HCT116 (cell line): ENCODE results near the gene PFKFB2.

ENCODE experiments used
- CTCF ChIP-seq, 3 experiments: fragments of 200-600 bp in 1 of 3; sonication (generic) in 1 of 3; IDR thresholded peaks in 2 of 3; conservative IDR thresholded peaks in 1 of 3; 2 replicates each; pipeline ENCODE4 v1.5.1; 2012 to 2017; ENCODE audit warnings: low read depth in 2 of 3, low read length in 2 of 3, antibody characterized with exemption in 1 of 3, borderline replicate concordance in 1 of 3, control low read depth in 1 of 3, mild to moderate bottlenecking in 1 of 3, mixed read lengths in 1 of 3, mixed run types in 1 of 3, moderate library complexity in 1 of 3; ENCODE audit not compliant: insufficient read depth in 1 of 3
- EZH2 ChIP-seq: fragments of 200-600 bp; sonication (generic); IDR thresholded peaks from 2 replicates; pipeline ENCODE4 v1.6.1; 2017; ENCODE audit warnings: antibody characterized with exemption, mixed run types
- FOSL1 ChIP-seq: IDR thresholded peaks from 2 replicates; pipeline ENCODE4 v1.6.1; 2012; ENCODE audit warnings: low read depth
- JUND ChIP-seq: IDR thresholded peaks from 2 replicates; pipeline ENCODE4 v1.6.1; 2012
- MAX ChIP-seq: IDR thresholded peaks from 2 replicates; pipeline ENCODE4 v1.6.1; 2012
- POLR2A ChIP-seq: IDR thresholded peaks from 2 replicates; pipeline ENCODE4 v1.7.0; 2011; ENCODE audit warnings: borderline replicate concordance; ENCODE audit not compliant: insufficient read depth, insufficient read length; ENCODE audit errors: extremely low read depth
- POLR2AphosphoS5 ChIP-seq: IDR thresholded peaks from 2 replicates; pipeline ENCODE4 v1.6.1; 2011; ENCODE audit warnings: mild to moderate bottlenecking, low read depth, low read length, moderate library complexity
- RAD21 ChIP-seq: IDR thresholded peaks from 2 replicates; pipeline ENCODE4 v1.6.1; 2012; ENCODE audit warnings: low read depth, mild to moderate bottlenecking
- YY1 ChIP-seq: IDR thresholded peaks from 2 replicates; pipeline ENCODE4 v1.6.1; 2011; ENCODE audit warnings: low read length, low read depth, moderate library complexity, mild to moderate bottlenecking; ENCODE audit not compliant: insufficient replicate concordance; ENCODE audit errors: extremely low read depth
- ZFX ChIP-seq: fragments of 450-650 bp; IDR thresholded peaks from 2 replicates; pipeline ENCODE4 v1.6.1; 2017
- TF ChIP-seq, protein P1 (sequence below): IDR thresholded peaks from 2 replicates; pipeline ENCODE4 v1.6.1; 2012; ENCODE audit warnings: low read depth
- TF ChIP-seq, protein P2 (sequence below): IDR thresholded peaks from 2 replicates; pipeline ENCODE4 v1.6.1; 2011; ENCODE audit warnings: mild to moderate bottlenecking, low read length, moderate library complexity; ENCODE audit not compliant: insufficient replicate concordance; ENCODE audit errors: extremely low read depth
- TF ChIP-seq, protein P3 (sequence below): IDR thresholded peaks from 2 replicates; pipeline ENCODE4 v1.6.1; 2012

GRCh38 chr1:207032528-207033017, 20.5 kb upstream of the PFKFB2 start, which contains the start of gene C1orf116:
- TF ChIP-seq EZH2: no peak
- peak; percentile 66; the same call in 1 of the 2 replicates for TF ChIP-seq POLR2AphosphoS5
- TF ChIP-seq YY1: peak; percentile 23
- TF ChIP-seq CTCF (IDR thresholded peaks at IDR 0.05 in 2 of 3, conservative IDR thresholded peaks at IDR 0.05 in 1 of 3; ENCODE audit: borderline replicate concordance in 1 of 3, insufficient read depth in 1 of 3, low read depth in 2 of 3, low read length in 2 of 3): no peak
- no peak for TF ChIP-seq POLR2A
- no peak for TF ChIP-seq ZFX
- TF ChIP-seq RAD21: no peak
- peak; percentile 2; the same call in 1 of the 2 replicates for TF ChIP-seq JUND
- TF ChIP-seq MAX: no peak
- TF ChIP-seq, protein P1, sequence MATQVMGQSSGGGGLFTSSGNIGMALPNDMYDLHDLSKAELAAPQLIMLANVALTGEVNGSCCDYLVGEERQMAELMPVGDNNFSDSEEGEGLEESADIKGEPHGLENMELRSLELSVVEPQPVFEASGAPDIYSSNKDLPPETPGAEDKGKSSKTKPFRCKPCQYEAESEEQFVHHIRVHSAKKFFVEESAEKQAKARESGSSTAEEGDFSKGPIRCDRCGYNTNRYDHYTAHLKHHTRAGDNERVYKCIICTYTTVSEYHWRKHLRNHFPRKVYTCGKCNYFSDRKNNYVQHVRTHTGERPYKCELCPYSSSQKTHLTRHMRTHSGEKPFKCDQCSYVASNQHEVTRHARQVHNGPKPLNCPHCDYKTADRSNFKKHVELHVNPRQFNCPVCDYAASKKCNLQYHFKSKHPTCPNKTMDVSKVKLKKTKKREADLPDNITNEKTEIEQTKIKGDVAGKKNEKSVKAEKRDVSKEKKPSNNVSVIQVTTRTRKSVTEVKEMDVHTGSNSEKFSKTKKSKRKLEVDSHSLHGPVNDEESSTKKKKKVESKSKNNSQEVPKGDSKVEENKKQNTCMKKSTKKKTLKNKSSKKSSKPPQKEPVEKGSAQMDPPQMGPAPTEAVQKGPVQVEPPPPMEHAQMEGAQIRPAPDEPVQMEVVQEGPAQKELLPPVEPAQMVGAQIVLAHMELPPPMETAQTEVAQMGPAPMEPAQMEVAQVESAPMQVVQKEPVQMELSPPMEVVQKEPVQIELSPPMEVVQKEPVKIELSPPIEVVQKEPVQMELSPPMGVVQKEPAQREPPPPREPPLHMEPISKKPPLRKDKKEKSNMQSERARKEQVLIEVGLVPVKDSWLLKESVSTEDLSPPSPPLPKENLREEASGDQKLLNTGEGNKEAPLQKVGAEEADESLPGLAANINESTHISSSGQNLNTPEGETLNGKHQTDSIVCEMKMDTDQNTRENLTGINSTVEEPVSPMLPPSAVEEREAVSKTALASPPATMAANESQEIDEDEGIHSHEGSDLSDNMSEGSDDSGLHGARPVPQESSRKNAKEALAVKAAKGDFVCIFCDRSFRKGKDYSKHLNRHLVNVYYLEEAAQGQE: no peak
- TF ChIP-seq, protein P2, sequence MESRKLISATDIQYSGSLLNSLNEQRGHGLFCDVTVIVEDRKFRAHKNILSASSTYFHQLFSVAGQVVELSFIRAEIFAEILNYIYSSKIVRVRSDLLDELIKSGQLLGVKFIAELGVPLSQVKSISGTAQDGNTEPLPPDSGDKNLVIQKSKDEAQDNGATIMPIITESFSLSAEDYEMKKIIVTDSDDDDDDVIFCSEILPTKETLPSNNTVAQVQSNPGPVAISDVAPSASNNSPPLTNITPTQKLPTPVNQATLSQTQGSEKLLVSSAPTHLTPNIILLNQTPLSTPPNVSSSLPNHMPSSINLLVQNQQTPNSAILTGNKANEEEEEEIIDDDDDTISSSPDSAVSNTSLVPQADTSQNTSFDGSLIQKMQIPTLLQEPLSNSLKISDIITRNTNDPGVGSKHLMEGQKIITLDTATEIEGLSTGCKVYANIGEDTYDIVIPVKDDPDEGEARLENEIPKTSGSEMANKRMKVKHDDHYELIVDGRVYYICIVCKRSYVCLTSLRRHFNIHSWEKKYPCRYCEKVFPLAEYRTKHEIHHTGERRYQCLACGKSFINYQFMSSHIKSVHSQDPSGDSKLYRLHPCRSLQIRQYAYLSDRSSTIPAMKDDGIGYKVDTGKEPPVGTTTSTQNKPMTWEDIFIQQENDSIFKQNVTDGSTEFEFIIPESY: no peak
- TF ChIP-seq, protein P3, sequence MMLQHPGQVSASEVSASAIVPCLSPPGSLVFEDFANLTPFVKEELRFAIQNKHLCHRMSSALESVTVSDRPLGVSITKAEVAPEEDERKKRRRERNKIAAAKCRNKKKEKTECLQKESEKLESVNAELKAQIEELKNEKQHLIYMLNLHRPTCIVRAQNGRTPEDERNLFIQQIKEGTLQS: no peak
- no peak for TF ChIP-seq FOSL1
